ENCODE results near the gene ATF1.

DNA sequence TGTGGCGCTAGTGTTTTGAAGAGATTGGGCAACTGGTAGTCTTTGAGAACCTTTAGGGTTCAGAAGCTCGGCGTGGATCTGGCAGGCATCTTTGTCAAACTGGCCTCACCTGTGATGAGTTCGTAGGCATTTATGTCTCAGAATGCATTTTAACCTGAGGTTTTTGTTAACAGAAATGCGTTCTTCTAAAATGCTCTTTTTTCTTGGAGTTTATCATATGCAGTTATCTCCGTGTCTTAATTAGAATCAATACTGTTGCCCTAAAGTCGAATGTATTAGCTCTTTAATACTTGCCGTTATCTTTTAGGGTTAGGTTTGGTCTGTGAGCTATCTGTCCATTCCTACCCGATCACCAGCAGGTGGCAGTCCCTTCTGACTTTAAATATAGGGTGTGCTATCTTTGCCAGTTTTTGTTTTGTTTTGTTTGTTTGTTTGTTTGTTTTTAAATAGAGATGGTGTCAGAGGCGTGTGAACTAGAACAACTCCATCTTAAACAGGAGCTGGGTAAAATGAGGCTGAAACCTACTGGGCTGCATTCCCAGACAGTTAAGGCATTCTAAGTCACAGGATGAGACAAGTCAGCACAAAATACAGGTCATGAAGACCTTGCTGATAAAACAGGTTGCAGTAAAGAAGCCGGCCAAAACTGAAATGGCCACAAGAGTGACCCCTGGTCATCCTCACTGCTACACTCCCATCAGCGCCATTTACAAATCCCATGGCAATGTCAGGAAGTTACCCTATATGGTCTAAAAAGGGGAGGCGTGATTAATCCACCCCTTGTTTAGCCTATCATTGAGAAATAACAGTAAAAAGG is 1.4 kb downstream of the ATF1 start:
- TF ChIP-seq, protein P1, sequence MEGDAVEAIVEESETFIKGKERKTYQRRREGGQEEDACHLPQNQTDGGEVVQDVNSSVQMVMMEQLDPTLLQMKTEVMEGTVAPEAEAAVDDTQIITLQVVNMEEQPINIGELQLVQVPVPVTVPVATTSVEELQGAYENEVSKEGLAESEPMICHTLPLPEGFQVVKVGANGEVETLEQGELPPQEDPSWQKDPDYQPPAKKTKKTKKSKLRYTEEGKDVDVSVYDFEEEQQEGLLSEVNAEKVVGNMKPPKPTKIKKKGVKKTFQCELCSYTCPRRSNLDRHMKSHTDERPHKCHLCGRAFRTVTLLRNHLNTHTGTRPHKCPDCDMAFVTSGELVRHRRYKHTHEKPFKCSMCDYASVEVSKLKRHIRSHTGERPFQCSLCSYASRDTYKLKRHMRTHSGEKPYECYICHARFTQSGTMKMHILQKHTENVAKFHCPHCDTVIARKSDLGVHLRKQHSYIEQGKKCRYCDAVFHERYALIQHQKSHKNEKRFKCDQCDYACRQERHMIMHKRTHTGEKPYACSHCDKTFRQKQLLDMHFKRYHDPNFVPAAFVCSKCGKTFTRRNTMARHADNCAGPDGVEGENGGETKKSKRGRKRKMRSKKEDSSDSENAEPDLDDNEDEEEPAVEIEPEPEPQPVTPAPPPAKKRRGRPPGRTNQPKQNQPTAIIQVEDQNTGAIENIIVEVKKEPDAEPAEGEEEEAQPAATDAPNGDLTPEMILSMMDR (IDR thresholded peaks at IDR 0.05) = peak; percentile 16 to 65 (median 65)
- TF ChIP-seq POLR2AphosphoS5 (IDR thresholded peaks at IDR 0.05; ENCODE audit: insufficient read depth in 1 of 2, low read depth in 1 of 2) = peak in 1 of 2 donors; percentile 55
- TF ChIP-seq POLR2A (IDR thresholded peaks at IDR 0.05) = no peak
